ENCODE measurements around the gene AKR1D1. TPM values are rescaled to one million over a fixed set of nuclear protein-coding genes. Genes with fewer than 3 reads are reported as not detected.

AKR1D1 gene
- total RNA-seq, 1 experiment from 2014 or later = 2.3 TPM

GRCh38 chr7:138083859-138084258, 7.6 kb downstream of the AKR1D1 start:
- no peak for DNase-seq
- no peaks in the 10 kb centered on the region for H3K4me1 Mint-ChIP-seq (ENCODE audit: low read depth, unreplicated experiment)
- H3K4me3 Mint-ChIP-seq (ENCODE audit: unreplicated experiment) = no peak overlapping the region
- POLR2A ChIA-PET = no interaction called here
- TF ChIP-seq CTCF (IDR thresholded peaks at IDR 0.05; ENCODE audit: insufficient read depth in 1 of 2, low read depth in 1 of 2, low read length in 1 of 2, severe bottlenecking in 1 of 2, unreplicated experiment in 1 of 2) = no peak
- intact Hi-C loops (cut with micrococcal nuclease; ENCODE audit: unreplicated experiment) = no loop called here
- peaks cover 16% of the 10 kb centered on the region for H3K9me3 Mint-ChIP-seq (ENCODE audit: unreplicated experiment)
- BruUV-seq (replicated peaks) = no TSS peak
- Histone ChIP-seq H3K9me3 (peaks cover 3% of the 10 kb centered on the region), H3K27me3 (replicated peaks; ENCODE audit: control insufficient read depth, insufficient read depth, low read length) (no peaks in the 10 kb centered on the region), H3K4me3 (ENCODE audit: low read depth, low read length) (no peak overlapping the region), H3K4me1 (no peaks in the 10 kb centered on the region), H3K36me3 (ENCODE audit: control insufficient read depth, insufficient read depth, low read length) (no peaks in the 10 kb centered on the region; the same call in 1 of the 2 replicates)
- H3K27ac Mint-ChIP-seq (ENCODE audit: unreplicated experiment) = no peak overlapping the region
- H3K27me3 Mint-ChIP-seq (ENCODE audit: insufficient read depth, unreplicated experiment) = no peaks in the 10 kb centered on the region
- no peaks in the 10 kb centered on the region for H3K36me3 Mint-ChIP-seq (ENCODE audit: insufficient read depth, unreplicated experiment)
- CTCF ChIA-PET = no interaction called here

- ChIA-PET POLR2A (no interaction called here), CTCF (no interaction called here)
- Mint-ChIP-seq H3K36me3 (ENCODE audit: insufficient read depth, unreplicated experiment) (no peaks in the 10 kb centered on the region), H3K9me3 (ENCODE audit: unreplicated experiment) (peaks cover 16% of the 10 kb centered on the region), H3K27me3 (ENCODE audit: insufficient read depth, unreplicated experiment) (no peaks in the 10 kb centered on the region), H3K27ac (ENCODE audit: unreplicated experiment) (no peak overlapping the region), H3K4me1 (ENCODE audit: low read depth, unreplicated experiment) (no peaks in the 10 kb centered on the region), H3K4me3 (ENCODE audit: unreplicated experiment) (no peak overlapping the region)
- H3K27me3 ChIP-seq (replicated peaks; ENCODE audit: control insufficient read depth, insufficient read depth, low read length) = no peaks in the 10 kb centered on the region
- H3K4me3 ChIP-seq (ENCODE audit: low read depth, low read length) = no peak overlapping the region
- BruUV-seq (replicated peaks) = no TSS peak
- DNase-seq = no peak
- H3K4me1 ChIP-seq = no peaks in the 10 kb centered on the region
- intact Hi-C loops (cut with micrococcal nuclease; ENCODE audit: unreplicated experiment) = no loop called here
- peaks cover 3% of the 10 kb centered on the region for H3K9me3 ChIP-seq
- TF ChIP-seq CTCF (IDR thresholded peaks at IDR 0.05; ENCODE audit: insufficient read depth in 1 of 2, low read depth in 1 of 2, low read length in 1 of 2, severe bottlenecking in 1 of 2, unreplicated experiment in 1 of 2) = no peak
- H3K36me3 ChIP-seq (ENCODE audit: control insufficient read depth, insufficient read depth, low read length) = no peaks in the 10 kb centered on the region; the same call in 1 of the 2 replicates
These were observed 10.5 kb downstream of the AKR1D1 start for GRCh38 chr7:138086563-138087270.

GRCh38 chr7:138089080-138089901, 13.0 kb downstream of the AKR1D1 start:
- no peaks in the 10 kb centered on the region for H3K4me1 Mint-ChIP-seq (ENCODE audit: low read depth, unreplicated experiment)
- no peak for TF ChIP-seq CTCF (IDR thresholded peaks at IDR 0.05; ENCODE audit: insufficient read depth in 1 of 2, low read depth in 1 of 2, low read length in 1 of 2, severe bottlenecking in 1 of 2, unreplicated experiment in 1 of 2)
- Histone ChIP-seq H3K36me3 (ENCODE audit: control insufficient read depth, insufficient read depth, low read length) (no peaks in the 10 kb centered on the region; the same call in 1 of the 2 replicates), H3K4me1 (no peaks in the 10 kb centered on the region), H3K4me3 (ENCODE audit: low read depth, low read length) (no peak overlapping the region), H3K27me3 (replicated peaks; ENCODE audit: control insufficient read depth, insufficient read depth, low read length) (no peaks in the 10 kb centered on the region), H3K9me3 (no peaks in the 10 kb centered on the region; the same call in 1 of the 2 replicates)
- DNase-seq = no peak
- no peak overlapping the region for H3K4me3 Mint-ChIP-seq (ENCODE audit: unreplicated experiment)
- H3K27ac Mint-ChIP-seq (ENCODE audit: unreplicated experiment) = peak overlapping the region; percentile 50
- H3K36me3 Mint-ChIP-seq (ENCODE audit: insufficient read depth, unreplicated experiment) = no peaks in the 10 kb centered on the region
- H3K27me3 Mint-ChIP-seq (ENCODE audit: insufficient read depth, unreplicated experiment) = no peaks in the 10 kb centered on the region
- BruUV-seq (replicated peaks) = no TSS peak
- H3K9me3 Mint-ChIP-seq (ENCODE audit: unreplicated experiment) = peaks cover 16% of the 10 kb centered on the region
- ChIA-PET POLR2A (no interaction called here), CTCF (no interaction called here)
- intact Hi-C loops (cut with micrococcal nuclease; ENCODE audit: unreplicated experiment) = no loop called here

Data from Caco-2 (cell line).